Prostate gland (tissue), 2 donors: ENCODE results near the gene PHLDA3.

Experiments used
- POLR2A ChIP-seq: fragments of 450-650 bp; IDR thresholded peaks from one replicate; pipeline ENCODE4 v1.6.1; 2016; ENCODE audit warnings: antibody characterized with exemption, mild to moderate bottlenecking
- POLR2AphosphoS5 ChIP-seq: sonication (generic); formaldehyde crosslinking; IDR thresholded peaks from one replicate; pipeline ENCODE4 v1.6.1; 2017; ENCODE audit warnings: antibody characterized with exemption
- TF ChIP-seq, protein P1 (sequence below), 4 experiments: fragments of 200-600 bp in 2 of 4; fragments of 450-650 bp in 2 of 4; sonication (generic) in 2 of 4; IDR thresholded peaks; 1 replicate in 3 of 4; 2 replicates in 1 of 4; pipeline ENCODE4 v1.5.1; 2016 to 2019; ENCODE audit warnings: antibody characterized with exemption in 4 of 4, mild to moderate bottlenecking in 2 of 4, moderate library complexity in 2 of 4

DNA sequence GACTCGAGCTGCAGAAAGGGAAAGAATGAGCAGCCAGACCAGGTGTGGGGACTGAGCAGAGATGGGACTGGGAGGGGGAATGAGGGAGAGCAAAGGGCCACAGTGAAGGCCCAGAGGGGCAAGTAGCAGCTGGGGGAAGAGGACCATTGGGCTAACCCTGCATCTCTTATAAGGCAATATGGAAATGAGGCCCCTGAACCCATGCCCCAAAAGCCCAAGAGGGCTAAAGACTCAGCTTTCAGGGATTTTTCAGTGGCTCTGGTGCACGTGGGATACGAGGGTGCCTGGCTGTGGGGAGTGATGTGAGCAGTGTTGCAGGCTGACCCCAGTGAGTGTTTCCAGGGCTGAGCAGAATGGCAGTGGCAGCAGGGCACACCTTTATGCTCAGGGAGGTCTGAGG, 47.0 kb downstream of the PHLDA3 start:
- TF ChIP-seq, protein P1, sequence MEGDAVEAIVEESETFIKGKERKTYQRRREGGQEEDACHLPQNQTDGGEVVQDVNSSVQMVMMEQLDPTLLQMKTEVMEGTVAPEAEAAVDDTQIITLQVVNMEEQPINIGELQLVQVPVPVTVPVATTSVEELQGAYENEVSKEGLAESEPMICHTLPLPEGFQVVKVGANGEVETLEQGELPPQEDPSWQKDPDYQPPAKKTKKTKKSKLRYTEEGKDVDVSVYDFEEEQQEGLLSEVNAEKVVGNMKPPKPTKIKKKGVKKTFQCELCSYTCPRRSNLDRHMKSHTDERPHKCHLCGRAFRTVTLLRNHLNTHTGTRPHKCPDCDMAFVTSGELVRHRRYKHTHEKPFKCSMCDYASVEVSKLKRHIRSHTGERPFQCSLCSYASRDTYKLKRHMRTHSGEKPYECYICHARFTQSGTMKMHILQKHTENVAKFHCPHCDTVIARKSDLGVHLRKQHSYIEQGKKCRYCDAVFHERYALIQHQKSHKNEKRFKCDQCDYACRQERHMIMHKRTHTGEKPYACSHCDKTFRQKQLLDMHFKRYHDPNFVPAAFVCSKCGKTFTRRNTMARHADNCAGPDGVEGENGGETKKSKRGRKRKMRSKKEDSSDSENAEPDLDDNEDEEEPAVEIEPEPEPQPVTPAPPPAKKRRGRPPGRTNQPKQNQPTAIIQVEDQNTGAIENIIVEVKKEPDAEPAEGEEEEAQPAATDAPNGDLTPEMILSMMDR (IDR thresholded peaks at IDR 0.05): no peak
- TF ChIP-seq POLR2A (no peak), POLR2AphosphoS5 (no peak)
